Measurements from ENCODE around the gene SPINK6.

SPINK6 gene

GRCh38 chr5:148214665-148215185 is 11.9 kb downstream of the SPINK6 start:
- no peak for DNase-seq (ENCODE audit: low read depth)
- no peak overlapping the region for H3K4me3 ChIP-seq (ENCODE audit: low read depth, low read length)

- DNase-seq (ENCODE audit: low read depth), result no peak
- H3K4me3 ChIP-seq (ENCODE audit: low read depth, low read length), result no peak overlapping the region
Observed at GRCh38 chr5:148221508-148221907, 18.7 kb downstream of the SPINK6 start.

- H3K4me3 ChIP-seq (ENCODE audit: low read depth, low read length), result no peak overlapping the region
- DNase-seq (ENCODE audit: low read depth), result no peak
Observed at GRCh38 chr5:148224117-148224742, 21.4 kb downstream of the SPINK6 start.

GRCh38 chr5:148228392-148228984 is 25.6 kb downstream of the SPINK6 start:
- H3K4me3 ChIP-seq (ENCODE audit: low read depth, low read length), result no peak overlapping the region
- no peak for DNase-seq (ENCODE audit: low read depth)

- DNase-seq (ENCODE audit: low read depth), result no peak
- no peak overlapping the region for H3K4me3 ChIP-seq (ENCODE audit: low read depth, low read length)
Observed at GRCh38 chr5:148229840-148230239, 27.0 kb downstream of the SPINK6 start.

GRCh38 chr5:148230240-148230639 is 27.4 kb downstream of the SPINK6 start:
- DNase-seq (ENCODE audit: low read depth), result no peak
- H3K4me3 ChIP-seq (ENCODE audit: low read depth, low read length), result no peak overlapping the region

- DNase-seq (ENCODE audit: low read depth), result no peak
- H3K4me3 ChIP-seq (ENCODE audit: low read depth, low read length), result no peak overlapping the region
Observed at GRCh38 chr5:148237785-148238417, 35.1 kb downstream of the SPINK6 start.

GRCh38 chr5:148238418-148238794 is 35.6 kb downstream of the SPINK6 start, which contains the start of gene MARCOL:
Gene MARCOL (plus strand): TSS chr5:148238525. CDS start chr5:148238598, 73 bp downstream.
- no peak for DNase-seq (ENCODE audit: low read depth)
- H3K4me3 ChIP-seq (ENCODE audit: low read depth, low read length), result no peak within 1 kb of the TSS

GRCh38 chr5:148248894-148249293 is 46.1 kb downstream of the SPINK6 start:
- no peak overlapping the region for H3K4me3 ChIP-seq (ENCODE audit: low read depth, low read length)
- no peak for DNase-seq (ENCODE audit: low read depth)

- H3K4me3 ChIP-seq (ENCODE audit: low read depth, low read length), result no peak overlapping the region
- DNase-seq (ENCODE audit: low read depth), result no peak
Observed at GRCh38 chr5:148255456-148255855, 52.6 kb downstream of the SPINK6 start.

GRCh38 chr5:148259288-148259687 is 56.4 kb downstream of the SPINK6 start:
- H3K4me3 ChIP-seq (ENCODE audit: low read depth, low read length), result no peak overlapping the region
- no peak for DNase-seq (ENCODE audit: low read depth)

- H3K4me3 ChIP-seq (ENCODE audit: low read depth, low read length), result no peak overlapping the region
- DNase-seq (ENCODE audit: low read depth), result no peak
Observed at GRCh38 chr5:148261221-148261620, 58.4 kb downstream of the SPINK6 start.
